ENCODE data around the gene TNFRSF12A. TPM values are rescaled to one million over a fixed set of nuclear protein-coding genes. Genes with fewer than 3 reads are reported as not detected.

The TNFRSF12A gene
- total and polyA plus RNA-seq, 2 donors (not counting 1 experiment from before 2014, with no cell fraction given), result 80.7 to 196 TPM

DNA sequence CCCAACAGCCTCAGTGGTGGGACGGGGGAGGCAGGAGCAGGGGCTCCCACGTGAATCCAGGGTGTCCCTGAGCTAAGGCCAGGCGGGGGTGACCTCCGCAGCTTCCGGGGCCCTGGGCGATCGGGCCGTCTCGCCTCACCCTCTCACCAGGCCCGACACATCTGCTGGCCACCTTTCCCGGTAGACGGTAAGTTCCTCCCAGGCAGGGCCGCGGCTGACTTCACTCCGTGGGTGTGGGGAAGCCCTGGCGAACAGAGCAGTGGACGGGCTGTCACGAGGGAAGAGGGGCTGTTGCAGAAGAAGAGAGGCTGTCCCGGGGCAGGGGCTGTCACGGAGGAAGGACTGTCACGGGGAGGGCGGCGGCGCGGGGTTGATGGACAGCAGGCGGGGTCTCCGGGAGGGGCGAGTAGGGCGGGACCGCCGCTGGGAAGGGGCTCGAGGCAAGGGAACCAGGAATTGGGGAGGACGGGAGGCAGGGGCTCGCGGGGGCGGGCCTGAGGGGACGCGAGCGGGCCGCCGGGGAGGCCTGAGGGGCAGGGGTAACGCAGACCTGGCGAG, 40.4 kb upstream of the TNFRSF12A start:
- Histone ChIP-seq H3K4me1 (ENCODE audit: control insufficient read depth, extremely low read depth, insufficient read depth, low read length) (peaks cover 8% of the 10 kb centered on the region), H3K9me3 (ENCODE audit: control insufficient read depth, insufficient read depth, low read depth, low read length) (no peaks in the 10 kb centered on the region), H3K4me3 (replicated peaks in 1 of 4; ENCODE audit: control extremely low read depth in 1 of 4, insufficient read depth in 1 of 4, low read depth in 3 of 4, low read length in 4 of 4) (peak overlapping the region; percentile 24 to 85 (median 72)), H3K27me3 (ENCODE audit: control insufficient read depth, insufficient read depth, low read length) (no peaks in the 10 kb centered on the region), H3K36me3 (ENCODE audit: control insufficient read depth, insufficient read depth, low read length) (peaks cover 2% of the 10 kb centered on the region), H3K27ac (ENCODE audit: insufficient read depth, low read length) (peak overlapping the region; percentile 83), H3K79me2 (ENCODE audit: control insufficient read depth, insufficient read depth, low read length) (peaks cover 5% of the 10 kb centered on the region), H4K20me1 (ENCODE audit: control insufficient read depth, extremely low read depth, insufficient read depth, low read length) (no peaks in the 10 kb centered on the region), H2AFZ (ENCODE audit: low read length) (peak overlapping the region; percentile 49), H3K4me2 (ENCODE audit: extremely low read depth, insufficient read depth, low read length) (peak overlapping the region; percentile 91), H3K9ac (ENCODE audit: insufficient read depth, low read length) (peak overlapping the region; percentile 88)
- TF ChIP-seq EZH2 (IDR thresholded peaks at IDR 0.05; ENCODE audit: low read length, missing control alignments), result no peak
- TF ChIP-seq, protein P1, sequence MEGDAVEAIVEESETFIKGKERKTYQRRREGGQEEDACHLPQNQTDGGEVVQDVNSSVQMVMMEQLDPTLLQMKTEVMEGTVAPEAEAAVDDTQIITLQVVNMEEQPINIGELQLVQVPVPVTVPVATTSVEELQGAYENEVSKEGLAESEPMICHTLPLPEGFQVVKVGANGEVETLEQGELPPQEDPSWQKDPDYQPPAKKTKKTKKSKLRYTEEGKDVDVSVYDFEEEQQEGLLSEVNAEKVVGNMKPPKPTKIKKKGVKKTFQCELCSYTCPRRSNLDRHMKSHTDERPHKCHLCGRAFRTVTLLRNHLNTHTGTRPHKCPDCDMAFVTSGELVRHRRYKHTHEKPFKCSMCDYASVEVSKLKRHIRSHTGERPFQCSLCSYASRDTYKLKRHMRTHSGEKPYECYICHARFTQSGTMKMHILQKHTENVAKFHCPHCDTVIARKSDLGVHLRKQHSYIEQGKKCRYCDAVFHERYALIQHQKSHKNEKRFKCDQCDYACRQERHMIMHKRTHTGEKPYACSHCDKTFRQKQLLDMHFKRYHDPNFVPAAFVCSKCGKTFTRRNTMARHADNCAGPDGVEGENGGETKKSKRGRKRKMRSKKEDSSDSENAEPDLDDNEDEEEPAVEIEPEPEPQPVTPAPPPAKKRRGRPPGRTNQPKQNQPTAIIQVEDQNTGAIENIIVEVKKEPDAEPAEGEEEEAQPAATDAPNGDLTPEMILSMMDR (conservative IDR thresholded peaks at IDR 0.05 in 1 of 2, IDR thresholded peaks at IDR 0.05 in 1 of 2; ENCODE audit: low read depth in 1 of 2, low read length in 2 of 2), result no peak
- DNase-seq (ENCODE audit: low read depth in 2 of 2), result no peak

DNA sequence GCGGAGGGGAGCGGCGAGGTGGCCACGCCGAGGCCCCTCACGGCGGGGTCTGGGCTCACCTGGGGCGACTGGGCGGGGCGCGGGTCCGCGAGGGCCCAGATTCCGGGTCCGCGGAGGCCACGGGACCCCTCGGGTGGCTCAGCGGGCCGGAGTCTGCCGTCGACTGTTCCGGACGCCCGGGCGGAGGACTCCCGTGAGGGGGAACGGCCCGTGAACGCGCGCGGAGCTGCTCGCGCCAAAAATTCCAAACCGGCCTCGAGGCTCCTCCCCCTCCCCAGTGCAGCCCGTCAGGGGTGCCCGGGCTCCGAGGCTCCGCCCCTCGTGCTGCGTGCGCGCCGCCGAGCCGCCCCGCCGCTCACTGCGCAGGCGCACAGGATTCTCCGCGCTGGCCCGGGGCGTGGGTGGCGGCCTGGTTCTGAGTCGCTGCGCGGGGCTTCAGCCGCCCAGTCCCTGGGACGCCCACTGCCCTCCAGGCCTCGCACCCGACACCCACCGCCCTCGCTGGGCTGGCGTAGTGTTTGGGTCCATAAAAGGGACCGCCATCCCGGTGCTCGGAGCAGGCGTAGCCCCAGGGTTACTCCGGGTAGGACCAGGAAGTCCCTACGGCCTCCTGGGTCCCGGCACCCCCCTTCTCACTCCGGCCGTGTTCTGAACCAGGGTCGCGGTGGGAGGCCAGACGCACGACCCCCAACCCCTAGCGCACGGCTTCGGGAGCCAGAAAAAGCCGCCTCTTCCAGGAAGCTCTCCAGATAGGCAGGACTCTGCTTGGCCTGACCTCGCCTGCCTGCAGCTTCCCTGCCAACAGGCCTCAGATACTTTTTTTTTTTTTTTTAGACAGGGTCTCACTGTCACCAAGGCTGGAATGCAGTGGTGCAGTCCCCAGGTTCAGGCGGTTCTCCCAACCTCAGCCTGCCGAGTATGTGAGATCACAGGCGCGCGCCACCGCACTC, 39.7 kb upstream of the TNFRSF12A start, which contains the start of gene PKMYT1:
TSS of gene PKMYT1 (minus strand) at position 220 of the 950 bp plus-strand sequence. CDS start 789 bp downstream, outside the sequence.
- peak within 1 kb of the TSS; percentile 88 for H3K9ac ChIP-seq (ENCODE audit: insufficient read depth, low read length)
- H3K36me3 ChIP-seq (ENCODE audit: control insufficient read depth, insufficient read depth, low read length), result peaks cover 2% of the 10 kb centered on the region
- H3K4me1 ChIP-seq (ENCODE audit: control insufficient read depth, extremely low read depth, insufficient read depth, low read length), result peaks cover 8% of the 10 kb centered on the region
- H3K4me3 ChIP-seq (replicated peaks in 1 of 4; ENCODE audit: control extremely low read depth in 1 of 4, insufficient read depth in 1 of 4, low read depth in 3 of 4, low read length in 4 of 4), result peak within 1 kb of the TSS; percentile 60 to 85 (median 72)
- H3K27me3 ChIP-seq (ENCODE audit: control insufficient read depth, insufficient read depth, low read length), result no peaks in the 10 kb centered on the region
- H2AFZ ChIP-seq (ENCODE audit: low read length), result peak within 1 kb of the TSS; percentile 76
- no peaks in the 10 kb centered on the region for H4K20me1 ChIP-seq (ENCODE audit: control insufficient read depth, extremely low read depth, insufficient read depth, low read length)
- H3K9me3 ChIP-seq (ENCODE audit: control insufficient read depth, insufficient read depth, low read depth, low read length), result no peaks in the 10 kb centered on the region
- TF ChIP-seq, protein P1 (conservative IDR thresholded peaks at IDR 0.05 in 1 of 2, IDR thresholded peaks at IDR 0.05 in 1 of 2; ENCODE audit: low read depth in 1 of 2, low read length in 2 of 2), result no peak
- TF ChIP-seq EZH2 (IDR thresholded peaks at IDR 0.05; ENCODE audit: low read length, missing control alignments), result no peak
- peaks cover 5% of the 10 kb centered on the region for H3K79me2 ChIP-seq (ENCODE audit: control insufficient read depth, insufficient read depth, low read length)
- DNase-seq (ENCODE audit: low read depth in 2 of 2), result peak; percentile 65 to 79
- H3K27ac ChIP-seq (ENCODE audit: insufficient read depth, low read length), result peak within 1 kb of the TSS; percentile 83
- peak within 1 kb of the TSS; percentile 91 for H3K4me2 ChIP-seq (ENCODE audit: extremely low read depth, insufficient read depth, low read length)
